Endothelial cell of umbilical vein (primary cell): ENCODE results near the gene CACNA1F. TPM values are rescaled to one million over a fixed set of nuclear protein-coding genes. Genes with fewer than 3 reads are reported as not detected.
A peak's percentile ranks its signal among the peaks of the same experiment; 100 is the strongest.

ENCODE experiments used
- BruUV-seq: library from RNA; stranded (reverse); fragments of 400-500 nt; replicated peaks from 2 replicates; lab custom pipeline; 2021; lab: Mats Ljungman, UMichigan
- CTCF ChIA-PET: fragments of 300-600, 350-600 bp; sonication (Branson Sonifier 250); formaldehyde crosslinking; loops from one replicate; lab custom pipeline; 2021; ENCODE audit warnings: antibody characterized with exemption, inconsistent platforms; lab: Charles Lee
- POLR2A ChIA-PET: fragments of 300-600, 350-600 bp; sonication (Branson Sonifier 250); formaldehyde crosslinking; loops from one replicate; lab custom pipeline; 2021; ENCODE audit warnings: antibody characterized with exemption, inconsistent platforms; lab: Charles Lee
- DNase-seq: peaks from one replicate; pipeline ENCODE4 v3.0.0-alpha.2; 2011; ENCODE audit warnings: low read depth, low spot score
- FAIRE-seq: peaks from 2 replicates; lab custom pipeline; 2011; peaks lifted over from hg19 to GRCh38; lab: Jason Lieb, UNC
- H2AFZ ChIP-seq: 2 replicates; pipeline ENCODE4 v1.6.0; 2012; ENCODE audit warnings: low read depth, low read length, control low read depth, inconsistent platforms
- H3K27ac ChIP-seq: 2 replicates; pipeline ENCODE4 v1.5.1; 2011; ENCODE audit warnings: low read depth, mild to moderate bottlenecking, control low read depth, low read length, moderate library complexity; ENCODE audit not compliant: insufficient read depth
- H3K27me3 ChIP-seq, 2 experiments: 2 replicates each; pipeline versions ENCODE4 v1.6.0 to v1.6.1; 2011; ENCODE audit warnings: low read length in 2 of 2, mixed read lengths in 1 of 2; ENCODE audit not compliant: control insufficient read depth in 2 of 2, insufficient read depth in 2 of 2
- H3K36me3 ChIP-seq, 2 experiments: 2 replicates in 1 of 2; 3 replicates in 1 of 2; pipeline ENCODE4 v1.5.1; 2011; ENCODE audit warnings: low read length in 2 of 2, mild to moderate bottlenecking in 1 of 2, moderate library complexity in 1 of 2; ENCODE audit not compliant: control insufficient read depth in 2 of 2, insufficient read depth in 2 of 2; ENCODE audit errors: extremely low read depth in 1 of 2
- H3K4me1 ChIP-seq: 3 replicates; pipeline ENCODE4 v1.5.1; 2011; ENCODE audit warnings: mild to moderate bottlenecking, low read length; ENCODE audit not compliant: control insufficient read depth, insufficient read depth; ENCODE audit errors: extremely low read depth
- H3K4me2 ChIP-seq: 2 replicates; pipeline ENCODE4 v1.6.1; 2011; ENCODE audit warnings: low read length, control low read depth, mixed read lengths; ENCODE audit not compliant: insufficient read depth
- H3K4me3 ChIP-seq, 3 experiments: fragments of 200-600 bp in 1 of 3; sonication (generic), shearing (Covaris generic) in 1 of 3; replicated peaks in 1 of 3; 2 replicates each; pipeline ENCODE4 v1.5.1; 2011 to 2016; ENCODE audit warnings: control low read depth in 3 of 3, low read length in 3 of 3, mild to moderate bottlenecking in 2 of 3, inconsistent platforms in 1 of 3, low read depth in 1 of 3, moderate library complexity in 1 of 3; ENCODE audit not compliant: insufficient read depth in 1 of 3
- H3K79me2 ChIP-seq: 2 replicates; pipeline ENCODE4 v1.6.0; 2012; ENCODE audit warnings: low read length, inconsistent platforms; ENCODE audit not compliant: control insufficient read depth, insufficient read depth
- H3K9ac ChIP-seq: replicated peaks from 2 replicates; pipeline ENCODE3; 2011; ENCODE audit warnings: low read length, control low read depth; ENCODE audit not compliant: insufficient read depth; ENCODE audit errors: extremely low read depth
- H3K9me1 ChIP-seq: replicated peaks from 3 replicates; pipeline ENCODE4 v1.6.0; 2011; ENCODE audit warnings: mild to moderate bottlenecking, low read length; ENCODE audit not compliant: control insufficient read depth, insufficient read depth; ENCODE audit errors: extremely low read depth
- H3K9me3 ChIP-seq: replicated peaks from 2 replicates; pipeline ENCODE4 v1.5.1; 2012; ENCODE audit warnings: low read length, inconsistent platforms; ENCODE audit not compliant: control insufficient read depth, insufficient read depth
- H4K20me1 ChIP-seq: replicated peaks from 2 replicates; pipeline ENCODE3; 2011; ENCODE audit warnings: mild to moderate bottlenecking, low read length; ENCODE audit not compliant: control insufficient read depth, insufficient read depth; ENCODE audit errors: extremely low read depth
- EZH2 ChIP-seq: IDR thresholded peaks from 2 replicates; pipeline ENCODE4 v1.6.1; 2012; ENCODE audit warnings: borderline replicate concordance, low read depth, mild to moderate bottlenecking, moderate library complexity, low read length, inconsistent platforms; ENCODE audit not compliant: severe bottlenecking
- JUN ChIP-seq: IDR thresholded peaks from 2 replicates; pipeline ENCODE4 v1.6.1; 2011; ENCODE audit warnings: borderline replicate concordance, low read depth; ENCODE audit not compliant: insufficient read length, insufficient read depth
- MYC ChIP-seq: IDR thresholded peaks from one replicate; pipeline ENCODE4 v1.6.1; 2011; ENCODE audit warnings: mild to moderate bottlenecking, low read depth, low read length
- POLR2AphosphoS5 ChIP-seq: IDR thresholded peaks from 2 replicates; pipeline ENCODE4 v1.6.1; 2012; ENCODE audit warnings: low read depth, mild to moderate bottlenecking, control low read depth, low read length, moderate library complexity; ENCODE audit not compliant: insufficient read depth
- dilution Hi-C: fragments of 300-500 bp; cut with MboI; formaldehyde crosslinking; loops from one replicate; pipeline ENCODE4 v1.15.0; 2019; ENCODE audit warnings: low sequenced_read_pairs; ENCODE audit not compliant: extremely low pct_ligation_motif_present
- intact Hi-C: fragments of 100-400 bp; cut with micrococcal nuclease; formaldehyde crosslinking; loops from one replicate; pipeline ENCODE4 v1.10.0; 2022
- polyA plus RNA-seq, 4 experiments: library from polyadenylated mRNA; depleted of rRNA in 3 of 4; stranded (reverse) in 3 of 4; unstranded in 1 of 4; fragments of >200 nt; gene quantifications; 2 replicates each; pipeline versions ENCODE4 v1.2.1 to v1.2.3, GENCODE V29; 2011 to 2012; ENCODE audit warnings: missing spikeins in 1 of 4
- total RNA-seq: library from RNA; stranded (reverse); gene quantifications from 2 replicates; pipeline ENCODE4 v1.2.3, GENCODE V29; 2021
- TF ChIP-seq, protein P1 (sequence below): IDR thresholded peaks from 2 replicates; pipeline ENCODE4 v1.6.1; 2011; ENCODE audit not compliant: insufficient read depth, insufficient read length
- TF ChIP-seq, protein P2 (sequence below), 2 donors: IDR thresholded peaks; 1 replicate in 1 of 2; 2 replicates in 1 of 2; pipeline ENCODE4 v1.5.1; 2011; ENCODE audit warnings: low read length in 2 of 2, mild to moderate bottlenecking in 2 of 2, moderate library complexity in 2 of 2, control low read depth in 1 of 2, inconsistent platforms in 1 of 2, low read depth in 1 of 2; ENCODE audit not compliant: insufficient read depth in 1 of 2; ENCODE audit errors: extremely low read depth in 1 of 2

CACNA1F gene
- total and polyA plus RNA-seq, 2 donors (not counting 3 experiments of a cell fraction or from before 2014, with no cell fraction given) = not detected

DNA sequence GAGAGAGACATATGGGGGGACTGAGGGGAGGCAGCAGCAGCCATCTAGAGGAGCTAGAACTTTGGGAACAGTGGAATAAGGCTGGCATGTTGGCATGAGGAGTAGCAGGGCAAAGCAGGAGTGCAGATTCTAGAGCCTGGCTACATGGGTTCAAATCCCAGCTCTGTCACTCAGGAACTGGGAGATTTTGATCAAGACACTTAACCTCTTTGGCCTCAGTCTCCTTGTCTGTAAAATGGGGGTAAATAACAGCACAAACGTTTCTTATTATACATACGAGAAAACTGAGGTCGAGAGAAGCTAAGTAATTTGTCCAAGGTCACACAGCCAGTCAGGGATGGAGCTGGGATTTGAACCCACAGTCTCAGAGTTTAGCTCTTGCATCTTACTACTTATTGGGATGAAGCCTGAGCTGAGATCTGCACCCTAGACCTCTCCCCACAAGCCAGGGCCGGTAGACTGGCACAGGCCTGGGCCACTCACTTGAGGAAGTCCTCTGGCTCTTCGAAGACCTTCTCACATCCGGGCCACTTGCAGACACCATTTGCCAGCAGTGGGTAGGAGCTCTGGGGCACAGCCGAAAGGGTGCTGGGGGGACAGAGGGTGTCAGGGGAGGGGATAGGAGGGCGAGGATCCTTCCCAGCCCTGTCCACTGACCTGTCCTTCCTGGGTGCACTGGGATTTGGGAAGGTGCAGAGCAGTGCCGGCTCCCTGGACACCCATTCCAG, 23.3 kb upstream of the CACNA1F start:
- ChIA-PET POLR2A (no interaction called here), CTCF (no interaction called here)

More for the DNA sequence above, 23.3 kb upstream of the CACNA1F start:
- dilution Hi-C loops (no loop called here), intact Hi-C loops (no loop called here)
- Histone ChIP-seq H3K9me1 (no peaks in the 10 kb centered on the region), H3K27ac (no peak overlapping the region), H3K27me3 (no peaks in the 10 kb centered on the region), H3K9me3 (no peaks in the 10 kb centered on the region), H3K4me3 (no peak overlapping the region), H3K36me3 (no peaks in the 10 kb centered on the region), H3K9ac (no peak overlapping the region), H3K4me1 (no peaks in the 10 kb centered on the region), H2AFZ (no peak overlapping the region), H3K79me2 (no peaks in the 10 kb centered on the region), H4K20me1 (no peaks in the 10 kb centered on the region), H3K4me2 (no peak overlapping the region)
- DNase-seq (no peak), FAIRE-seq (peak; percentile 54)
- no TSS peak for BruUV-seq
- TF ChIP-seq MYC (no peak), POLR2AphosphoS5 (no peak), EZH2 (no peak), JUN (no peak)
- TF ChIP-seq, protein P1, sequence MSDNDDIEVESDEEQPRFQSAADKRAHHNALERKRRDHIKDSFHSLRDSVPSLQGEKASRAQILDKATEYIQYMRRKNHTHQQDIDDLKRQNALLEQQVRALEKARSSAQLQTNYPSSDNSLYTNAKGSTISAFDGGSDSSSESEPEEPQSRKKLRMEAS = no peak
- TF ChIP-seq, protein P2, sequence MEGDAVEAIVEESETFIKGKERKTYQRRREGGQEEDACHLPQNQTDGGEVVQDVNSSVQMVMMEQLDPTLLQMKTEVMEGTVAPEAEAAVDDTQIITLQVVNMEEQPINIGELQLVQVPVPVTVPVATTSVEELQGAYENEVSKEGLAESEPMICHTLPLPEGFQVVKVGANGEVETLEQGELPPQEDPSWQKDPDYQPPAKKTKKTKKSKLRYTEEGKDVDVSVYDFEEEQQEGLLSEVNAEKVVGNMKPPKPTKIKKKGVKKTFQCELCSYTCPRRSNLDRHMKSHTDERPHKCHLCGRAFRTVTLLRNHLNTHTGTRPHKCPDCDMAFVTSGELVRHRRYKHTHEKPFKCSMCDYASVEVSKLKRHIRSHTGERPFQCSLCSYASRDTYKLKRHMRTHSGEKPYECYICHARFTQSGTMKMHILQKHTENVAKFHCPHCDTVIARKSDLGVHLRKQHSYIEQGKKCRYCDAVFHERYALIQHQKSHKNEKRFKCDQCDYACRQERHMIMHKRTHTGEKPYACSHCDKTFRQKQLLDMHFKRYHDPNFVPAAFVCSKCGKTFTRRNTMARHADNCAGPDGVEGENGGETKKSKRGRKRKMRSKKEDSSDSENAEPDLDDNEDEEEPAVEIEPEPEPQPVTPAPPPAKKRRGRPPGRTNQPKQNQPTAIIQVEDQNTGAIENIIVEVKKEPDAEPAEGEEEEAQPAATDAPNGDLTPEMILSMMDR (IDR thresholded peaks at IDR 0.05; ENCODE audit: extremely low read depth in 1 of 2, insufficient read depth in 1 of 2, low read depth in 1 of 2, low read length in 2 of 2) = no peak
